ENCODE data around the gene THRA.

THRA gene

GRCh38 chr17:40027614-40028012 is 35.2 kb upstream of the THRA start:
- no peak for DNase-seq

- DNase-seq, result no peak
These were observed 34.2 kb upstream of the THRA start for GRCh38 chr17:40028595-40028994.

GRCh38 chr17:40031706-40032105 is 31.1 kb upstream of the THRA start:
- DNase-seq, result no peak

GRCh38 chr17:40032322-40033320 is 30.1 kb upstream of the THRA start:
- DNase-seq, result no peak

DNA sequence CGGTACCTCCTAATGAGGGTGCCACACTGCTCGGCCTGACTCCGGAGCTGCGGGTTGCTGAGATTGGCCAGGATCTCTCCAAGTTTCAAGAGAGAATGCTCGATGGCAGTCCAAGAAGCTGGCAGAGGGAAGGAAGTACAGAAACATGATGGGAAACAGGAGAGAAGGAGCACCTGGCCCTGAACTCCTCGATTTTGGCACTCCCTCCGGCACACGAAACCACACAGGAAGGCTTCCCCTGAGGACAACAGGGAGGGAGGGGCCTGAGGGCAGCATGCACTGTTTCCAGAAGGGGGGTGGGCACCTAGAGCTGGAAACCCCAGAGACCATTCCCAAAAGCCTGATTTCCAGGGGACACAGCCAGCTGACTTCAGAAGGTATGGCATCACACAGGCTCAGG is 29.4 kb upstream of the THRA start:
- DNase-seq, result no peak

DNA sequence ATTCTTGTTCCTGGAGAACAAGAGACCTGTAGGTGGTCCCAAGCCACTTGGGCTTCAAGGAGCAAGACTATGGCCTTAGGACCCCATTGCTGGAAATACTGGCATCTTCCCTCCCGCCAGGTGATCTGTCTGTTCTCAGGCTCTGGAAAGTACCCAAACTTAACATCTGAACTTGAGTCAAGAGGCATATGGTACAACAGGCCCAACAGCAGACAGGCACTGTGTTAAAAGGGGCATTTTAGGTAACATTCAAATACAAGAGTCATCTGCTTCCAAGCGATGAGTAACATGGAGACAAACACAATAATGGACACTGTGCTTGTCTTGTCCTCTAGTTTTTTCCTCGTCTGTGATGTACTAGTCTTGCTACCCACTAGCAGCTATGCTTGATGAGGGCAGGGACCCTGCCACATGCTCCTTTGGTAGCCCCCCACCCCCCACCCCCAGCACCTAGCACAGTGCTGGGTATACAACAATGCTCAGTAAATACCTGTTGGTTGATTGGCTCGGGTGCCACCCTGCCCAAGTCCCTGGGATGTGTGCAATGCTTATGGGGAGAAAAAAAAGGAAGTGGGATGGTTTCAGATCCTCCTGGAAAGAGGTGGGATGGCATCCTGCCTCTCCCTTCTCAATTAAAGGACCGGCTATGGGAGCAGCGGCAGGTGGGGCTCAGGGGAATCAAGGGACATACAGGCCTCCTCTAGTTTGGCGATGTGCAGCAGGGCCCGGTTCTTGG is 28.2 kb upstream of the THRA start:
- DNase-seq, result no peak

DNA sequence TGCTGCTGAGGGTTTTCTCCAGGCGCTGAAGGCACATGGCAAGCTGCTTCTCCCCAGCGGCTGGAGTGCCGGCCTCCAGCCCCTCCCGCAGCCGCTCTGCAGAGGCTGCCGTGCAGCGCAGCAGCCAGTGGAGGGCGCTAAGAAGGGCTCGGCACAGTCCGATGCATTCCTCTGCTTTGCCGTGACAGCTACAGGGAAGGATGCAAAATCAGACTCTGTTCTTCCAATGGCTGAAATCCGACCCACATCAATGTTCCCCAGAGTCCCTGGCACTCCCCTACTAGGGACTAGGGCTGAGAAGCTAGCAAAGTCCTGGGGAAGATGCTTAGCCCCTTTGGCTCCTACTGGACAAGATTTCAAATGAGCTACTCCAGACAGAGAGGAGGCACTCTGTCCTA is 27.6 kb upstream of the THRA start:
- no peak for DNase-seq

DNA sequence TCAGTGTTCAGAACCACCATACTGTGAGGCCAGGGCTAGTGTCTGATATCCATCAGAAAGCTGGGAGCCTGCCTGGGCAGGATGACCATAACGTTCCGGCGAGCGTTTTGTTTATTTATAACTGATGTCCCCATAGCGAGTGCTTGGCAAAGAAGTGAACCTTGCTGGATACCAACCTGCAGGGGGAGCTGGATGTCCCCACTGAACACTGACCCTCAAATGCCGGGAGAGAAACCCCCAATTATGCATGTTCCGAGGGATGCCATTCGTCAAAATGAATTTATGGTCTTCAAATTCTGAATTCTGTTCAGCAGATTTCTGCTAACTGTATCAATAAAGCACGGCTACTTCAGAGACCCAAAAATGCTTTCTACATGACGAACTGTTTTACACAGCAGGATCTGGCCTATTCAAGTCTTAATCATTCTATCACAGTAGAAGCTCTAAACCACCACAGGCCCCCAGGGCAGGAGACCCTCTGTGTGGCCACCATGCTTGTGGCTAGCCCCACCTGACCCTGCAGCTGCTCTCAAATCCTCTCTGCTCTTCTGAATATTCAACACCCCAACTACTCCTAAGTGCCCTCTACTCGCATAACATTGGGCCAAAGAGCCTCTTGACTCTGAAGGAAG is 23.8 kb upstream of the THRA start:
- DNase-seq, result no peak

DNA sequence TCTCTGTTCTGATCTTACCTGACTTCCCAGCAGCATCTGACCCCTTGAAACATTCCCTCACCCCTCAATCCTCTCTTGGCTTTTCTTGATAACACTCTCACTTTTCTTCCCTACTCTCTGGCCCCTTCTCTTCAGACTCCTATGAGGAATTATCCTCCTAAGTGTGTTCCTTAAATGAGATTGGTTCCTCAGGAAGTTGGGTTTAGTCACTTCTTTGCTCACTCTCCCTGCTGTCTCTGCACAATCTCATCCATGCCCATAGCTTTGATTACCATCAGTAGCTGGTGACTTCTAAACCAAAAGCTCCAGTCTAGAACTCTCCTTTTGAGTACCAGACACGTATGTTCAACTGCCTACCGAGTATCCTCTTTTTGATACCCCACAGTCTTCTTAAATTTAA is 21.6 kb upstream of the THRA start:
- DNase-seq, result no peak

DNA sequence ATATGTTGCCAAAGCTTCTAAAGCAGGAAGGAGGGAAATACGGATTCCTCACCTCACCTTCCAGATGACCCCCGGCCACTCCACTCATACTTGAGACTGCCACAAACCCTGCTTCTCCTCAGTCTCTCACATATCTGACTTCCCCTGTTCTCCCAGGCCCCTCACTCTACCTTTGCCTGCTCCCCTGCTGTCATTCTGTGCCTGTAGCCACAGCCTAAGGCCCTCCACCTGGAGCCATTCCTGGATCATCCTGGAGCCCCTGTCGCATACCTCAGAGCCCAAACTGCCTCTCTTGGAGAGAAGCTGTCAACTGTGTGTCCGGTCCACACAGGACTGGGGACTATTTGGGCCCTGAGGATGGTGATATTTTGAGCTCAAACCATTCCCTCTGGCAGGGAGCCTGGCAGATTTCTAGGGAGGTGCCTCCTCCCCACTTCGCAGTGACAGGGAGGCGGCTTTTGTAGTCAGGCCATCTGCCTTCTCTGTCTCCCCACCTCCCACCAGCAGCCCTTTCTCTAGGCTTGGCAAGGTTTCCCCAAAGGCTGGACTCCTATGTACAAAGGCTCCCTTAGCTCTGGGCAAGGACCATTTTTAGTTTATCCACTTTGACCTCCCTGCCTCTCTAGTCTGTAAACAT is 6.3 kb upstream of the THRA start:
- no peak for DNase-seq

- no peak for DNase-seq
These were observed 4.5 kb upstream of the THRA start for GRCh38 chr17:40058186-40058784.

DNA sequence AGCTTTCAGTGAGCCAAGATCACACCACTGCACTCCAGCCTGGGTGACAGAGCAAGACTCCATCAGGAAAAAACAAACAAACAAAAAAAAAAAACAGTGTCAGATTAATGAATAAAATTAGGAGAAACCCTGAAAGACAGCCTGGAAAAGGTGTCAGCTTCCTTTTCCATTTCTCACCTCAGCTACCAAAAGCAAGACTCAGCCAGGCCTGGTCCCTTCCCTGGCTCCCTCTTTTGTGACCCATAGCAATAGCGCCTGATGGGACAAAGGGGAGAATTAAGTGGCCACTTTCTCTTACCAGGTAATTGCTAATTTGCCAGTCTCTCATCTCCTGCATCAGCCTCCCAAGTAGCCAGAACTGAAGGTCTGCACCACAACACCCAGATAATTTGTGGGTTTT is 3.9 kb upstream of the THRA start:
- DNase-seq, result no peak

- no peak for DNase-seq
These were observed 2.9 kb upstream of the THRA start for GRCh38 chr17:40059729-40060475.

GRCh38 chr17:40060887-40061608 is 1.7 kb upstream of the THRA start:
- no peak for DNase-seq

DNA sequence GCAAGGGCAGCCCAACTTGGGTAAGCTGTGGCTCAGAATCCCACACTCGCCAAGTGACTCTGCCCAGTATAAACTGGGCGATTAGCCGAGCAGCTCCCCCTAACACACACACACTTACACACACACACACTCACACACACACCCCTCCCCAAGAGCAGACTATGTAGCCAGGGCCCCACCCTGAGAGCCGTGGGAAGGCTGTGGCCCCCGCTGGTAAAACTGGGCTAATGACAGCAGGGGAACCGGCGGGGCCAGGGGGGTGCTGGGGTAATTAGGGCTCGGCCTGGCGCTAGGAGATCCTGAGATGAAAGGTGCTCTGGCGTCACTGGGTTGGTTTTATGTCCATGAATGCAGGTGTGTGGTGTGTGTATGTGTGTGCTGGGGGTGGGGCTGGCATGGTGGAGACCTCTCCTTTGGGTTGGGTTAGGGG is 1.1 kb upstream of the THRA start:
- DNase-seq, result no peak

DNA sequence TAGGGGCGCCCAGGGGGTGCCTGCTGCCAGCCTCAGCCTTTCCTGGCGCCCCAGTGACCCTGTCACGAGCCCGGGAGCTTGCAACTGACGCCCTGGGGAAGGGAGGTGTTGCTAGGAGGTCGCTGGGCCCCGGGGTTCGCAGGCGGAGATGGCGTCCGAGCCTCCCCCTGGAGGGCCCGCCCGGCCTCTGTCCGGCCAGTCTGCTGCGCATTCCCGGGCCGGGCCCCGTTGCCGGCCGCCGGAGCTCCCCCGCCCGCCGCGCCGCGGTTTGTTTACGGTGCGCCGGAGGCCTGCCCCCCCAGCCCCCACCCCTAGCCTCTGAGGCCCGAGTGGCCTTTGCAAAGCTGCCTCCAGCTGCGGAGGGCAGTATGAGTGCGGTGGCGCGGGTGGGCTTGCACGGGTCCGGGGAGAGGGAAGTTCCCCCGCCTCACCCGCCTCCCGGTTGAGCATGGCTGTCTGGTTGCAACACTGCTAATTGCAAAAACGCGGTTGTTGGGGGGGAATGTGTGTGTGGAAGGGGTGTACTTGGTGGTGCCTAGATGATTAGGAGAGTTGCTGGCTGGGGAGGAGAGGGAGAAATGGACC is 514 bp downstream of the THRA start:
- no peak for DNase-seq

- no peak for DNase-seq
These were observed 1.3 kb downstream of the THRA start for GRCh38 chr17:40063901-40064531.

DNA sequence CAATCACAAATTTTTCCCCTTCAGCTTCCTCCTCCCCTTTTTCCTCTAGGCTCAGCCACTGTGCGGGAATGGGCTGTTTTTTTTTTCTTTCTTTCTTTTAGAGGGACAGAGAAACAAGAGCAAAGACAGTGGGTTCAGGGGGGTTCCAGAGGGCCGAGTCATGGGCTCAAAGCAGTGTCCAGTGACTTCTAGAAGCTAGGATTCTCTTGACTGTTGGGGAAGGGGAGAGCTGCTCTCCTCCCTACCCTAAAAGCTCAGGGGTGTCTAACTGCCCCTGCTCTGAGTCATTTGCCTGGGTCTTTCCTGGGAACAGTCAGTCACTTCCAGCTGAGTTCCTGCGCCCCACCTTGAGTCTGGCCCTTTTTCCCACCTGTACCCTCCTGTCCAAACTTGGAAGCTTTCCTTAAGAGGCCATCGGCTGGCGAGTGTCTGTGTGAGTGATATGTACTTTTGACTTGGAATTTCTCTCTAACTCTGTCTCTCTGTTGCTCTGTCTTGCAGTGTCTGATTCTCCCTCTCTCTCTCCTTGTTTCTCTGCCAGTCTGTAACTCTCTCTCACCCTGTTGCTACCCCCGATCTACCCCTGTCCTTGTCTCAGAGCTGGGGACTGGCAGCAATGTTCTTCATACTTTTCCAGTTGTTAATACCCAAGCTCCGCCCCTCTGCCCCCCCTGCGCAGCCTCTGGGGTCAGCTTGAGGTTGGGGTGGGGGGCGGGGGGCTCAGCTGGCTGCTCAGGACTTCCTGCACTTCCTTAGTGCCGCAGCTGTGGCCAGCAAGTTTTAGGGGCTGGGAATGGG is 2.4 kb downstream of the THRA start:
- DNase-seq, result no peak

- DNase-seq, result no peak
These were observed 3.2 kb downstream of the THRA start for GRCh38 chr17:40065769-40066510.
